ENCODE results near the gene GREB1L.

DNA sequence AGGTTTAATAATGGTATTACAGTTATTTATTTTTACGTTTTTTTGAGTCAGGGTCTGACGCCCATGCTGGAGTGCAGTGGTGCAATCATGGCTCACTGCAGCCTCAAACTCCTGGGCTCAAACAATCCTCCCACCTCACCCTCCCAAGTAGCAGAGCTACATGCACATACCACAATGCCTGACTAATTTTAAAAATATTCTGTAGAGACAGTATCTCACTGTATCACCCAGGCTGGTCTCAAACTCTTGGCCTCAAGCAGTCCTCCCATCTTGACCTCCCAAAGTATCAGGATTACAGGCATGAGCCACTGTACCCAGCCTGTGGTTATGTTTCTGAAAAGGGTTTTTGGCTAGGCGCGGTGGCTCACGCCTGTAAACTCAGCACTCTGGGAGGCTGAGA, 237.7 kb downstream of the GREB1L start:
- TF ChIP-seq, protein P1, sequence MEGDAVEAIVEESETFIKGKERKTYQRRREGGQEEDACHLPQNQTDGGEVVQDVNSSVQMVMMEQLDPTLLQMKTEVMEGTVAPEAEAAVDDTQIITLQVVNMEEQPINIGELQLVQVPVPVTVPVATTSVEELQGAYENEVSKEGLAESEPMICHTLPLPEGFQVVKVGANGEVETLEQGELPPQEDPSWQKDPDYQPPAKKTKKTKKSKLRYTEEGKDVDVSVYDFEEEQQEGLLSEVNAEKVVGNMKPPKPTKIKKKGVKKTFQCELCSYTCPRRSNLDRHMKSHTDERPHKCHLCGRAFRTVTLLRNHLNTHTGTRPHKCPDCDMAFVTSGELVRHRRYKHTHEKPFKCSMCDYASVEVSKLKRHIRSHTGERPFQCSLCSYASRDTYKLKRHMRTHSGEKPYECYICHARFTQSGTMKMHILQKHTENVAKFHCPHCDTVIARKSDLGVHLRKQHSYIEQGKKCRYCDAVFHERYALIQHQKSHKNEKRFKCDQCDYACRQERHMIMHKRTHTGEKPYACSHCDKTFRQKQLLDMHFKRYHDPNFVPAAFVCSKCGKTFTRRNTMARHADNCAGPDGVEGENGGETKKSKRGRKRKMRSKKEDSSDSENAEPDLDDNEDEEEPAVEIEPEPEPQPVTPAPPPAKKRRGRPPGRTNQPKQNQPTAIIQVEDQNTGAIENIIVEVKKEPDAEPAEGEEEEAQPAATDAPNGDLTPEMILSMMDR (conservative IDR thresholded peaks at IDR 0.05) = no peak
- TF ChIP-seq ZFX (IDR thresholded peaks at IDR 0.05) = no peak
